Stimulated activated naive CD8-positive, alpha-beta T cell treated with anti-CD3 and anti-CD28 coated beads, Interleukin-15, Interleukin-2, amounts not matched to agents 100 ng/mL and 50 ng/mL, for 24 hours (primary cell): Measurements from ENCODE around the gene MUS81.
"Not testable (repeated sequence)": the region's sequence is repeated elsewhere in the genome, so short reads cannot be mapped to it uniquely, and the experiment has no call there.

Experiments
- H3K27ac Mint-ChIP-seq: one replicate; pipeline ENCODE4 v1.8.0; 2021; ENCODE audit warnings: mild to moderate bottlenecking, mixed read lengths
- H3K27me3 Mint-ChIP-seq: one replicate; pipeline ENCODE4 v1.8.0; 2021; ENCODE audit warnings: mixed read lengths
- H3K36me3 Mint-ChIP-seq: one replicate; pipeline ENCODE4 v1.8.0; 2021; ENCODE audit warnings: low read depth, mixed read lengths
- H3K4me1 Mint-ChIP-seq: one replicate; pipeline ENCODE4 v1.8.0; 2021; ENCODE audit warnings: low read depth, mixed read lengths
- H3K4me3 Mint-ChIP-seq: one replicate; pipeline ENCODE4 v1.8.0; 2021; ENCODE audit warnings: mild to moderate bottlenecking, mixed read lengths
- H3K9me3 Mint-ChIP-seq: one replicate; pipeline ENCODE4 v1.8.0; 2021; ENCODE audit warnings: mixed read lengths

The MUS81 gene

GRCh38 chr11:65886826-65887722 is 26.8 kb downstream of the MUS81 start:
- no peaks in the 10 kb centered on the region for H3K27me3 Mint-ChIP-seq
- peaks cover 57% of the 10 kb centered on the region for H3K4me1 Mint-ChIP-seq
- H3K36me3 Mint-ChIP-seq: peaks cover 35% of the 10 kb centered on the region
- peak overlapping the region; percentile 99 for H3K4me3 Mint-ChIP-seq
- H3K27ac Mint-ChIP-seq: peak overlapping the region; percentile 95
- no peaks in the 10 kb centered on the region for H3K9me3 Mint-ChIP-seq

- Mint-ChIP-seq H3K4me1 (peaks cover 61% of the 10 kb centered on the region), H3K9me3 (no peaks in the 10 kb centered on the region), H3K4me3 (peak overlapping the region; percentile 99), H3K36me3 (peaks cover 36% of the 10 kb centered on the region), H3K27me3 (no peaks in the 10 kb centered on the region), H3K27ac (peak overlapping the region; percentile 95)
Observed at GRCh38 chr11:65887723-65888162, 27.5 kb downstream of the MUS81 start.

GRCh38 chr11:65888163-65888814 is 28.1 kb downstream of the MUS81 start, which contains the start of gene FIBP:
TSS of gene FIBP (minus strand) at chr11:65888471. CDS start at chr11:65888418, 53 bp downstream.
- peak within 1 kb of the TSS; percentile 95 for H3K27ac Mint-ChIP-seq
- H3K9me3 Mint-ChIP-seq: no peaks in the 10 kb centered on the region
- H3K27me3 Mint-ChIP-seq: no peaks in the 10 kb centered on the region
- peak within 1 kb of the TSS; percentile 99 for H3K4me3 Mint-ChIP-seq
- peaks cover 66% of the 10 kb centered on the region for H3K4me1 Mint-ChIP-seq
- peaks cover 36% of the 10 kb centered on the region for H3K36me3 Mint-ChIP-seq

- Mint-ChIP-seq H3K36me3 (peaks cover 27% of the 10 kb centered on the region), H3K27me3 (no peaks in the 10 kb centered on the region), H3K4me1 (peaks cover 76% of the 10 kb centered on the region), H3K4me3 (peak within 1 kb of the TSS; percentile 99), H3K27ac (peak within 1 kb of the TSS; percentile 95), H3K9me3 (no peaks in the 10 kb centered on the region)
Observed at GRCh38 chr11:65890324-65891218, 30.3 kb downstream of the MUS81 start, which contains the start of gene CCDC85B. TSS of gene CCDC85B (plus strand) at chr11:65890673. CDS start at chr11:65890784, 111 bp downstream.

GRCh38 chr11:65891219-65892136 is 31.2 kb downstream of the MUS81 start:
- H3K36me3 Mint-ChIP-seq: peaks cover 33% of the 10 kb centered on the region
- no peaks in the 10 kb centered on the region for H3K27me3 Mint-ChIP-seq
- peak overlapping the region; percentile 86 for H3K27ac Mint-ChIP-seq
- H3K4me1 Mint-ChIP-seq: peaks cover 79% of the 10 kb centered on the region
- no peaks in the 10 kb centered on the region for H3K9me3 Mint-ChIP-seq
- H3K4me3 Mint-ChIP-seq: peak overlapping the region; percentile 99

- peak overlapping the region; percentile 86 for H3K27ac Mint-ChIP-seq
Observed at GRCh38 chr11:65892137-65892540, 31.9 kb downstream of the MUS81 start.

GRCh38 chr11:65892661-65893317 is 32.6 kb downstream of the MUS81 start:
- Mint-ChIP-seq H3K27me3 (no peaks in the 10 kb centered on the region), H3K9me3 (no peaks in the 10 kb centered on the region), H3K36me3 (peaks cover 40% of the 10 kb centered on the region), H3K4me3 (peak overlapping the region; percentile 99), H3K4me1 (peaks cover 79% of the 10 kb centered on the region), H3K27ac (peak overlapping the region; percentile 86)

More at GRCh38 chr11:65892137-65892540, 31.9 kb downstream of the MUS81 start:
- Mint-ChIP-seq H3K4me1 (peaks cover 79% of the 10 kb centered on the region), H3K4me3 (peak overlapping the region; percentile 99), H3K36me3 (peaks cover 34% of the 10 kb centered on the region)
- not testable (repeated sequence) for H3K9me3 Mint-ChIP-seq, H3K27me3 Mint-ChIP-seq

- H3K4me1 Mint-ChIP-seq: peaks cover 79% of the 10 kb centered on the region
- H3K9me3 Mint-ChIP-seq: no peaks in the 10 kb centered on the region
- H3K36me3 Mint-ChIP-seq: peaks cover 45% of the 10 kb centered on the region
- peak overlapping the region; percentile 81 for H3K27ac Mint-ChIP-seq
- H3K4me3 Mint-ChIP-seq: peak overlapping the region; percentile 99
- no peaks in the 10 kb centered on the region for H3K27me3 Mint-ChIP-seq
Observed at GRCh38 chr11:65894034-65894591, 33.9 kb downstream of the MUS81 start.

- Mint-ChIP-seq H3K4me1 (peaks cover 68% of the 10 kb centered on the region), H3K36me3 (peaks cover 45% of the 10 kb centered on the region), H3K27ac (peak overlapping the region; percentile 83), H3K4me3 (peak overlapping the region; percentile 43), H3K9me3 (no peaks in the 10 kb centered on the region), H3K27me3 (no peaks in the 10 kb centered on the region)
Observed at GRCh38 chr11:65895482-65895981, 35.3 kb downstream of the MUS81 start.

GRCh38 chr11:65896034-65896999 is 36.1 kb downstream of the MUS81 start:
- Mint-ChIP-seq H3K4me1 (peaks cover 70% of the 10 kb centered on the region), H3K27ac (peak overlapping the region; percentile 83), H3K4me3 (no peak overlapping the region), H3K27me3 (no peaks in the 10 kb centered on the region), H3K36me3 (peaks cover 45% of the 10 kb centered on the region), H3K9me3 (no peaks in the 10 kb centered on the region)

- Mint-ChIP-seq H3K36me3 (peaks cover 43% of the 10 kb centered on the region), H3K27ac (peak overlapping the region; percentile 58), H3K4me3 (peak overlapping the region; percentile 63), H3K9me3 (no peaks in the 10 kb centered on the region), H3K4me1 (peaks cover 69% of the 10 kb centered on the region), H3K27me3 (no peaks in the 10 kb centered on the region)
Observed at GRCh38 chr11:65897020-65897471, 36.8 kb downstream of the MUS81 start.
